HCT116 (cell line): ENCODE data around the gene TNFAIP2. TPM values are rescaled to one million over a fixed set of nuclear protein-coding genes. Genes with fewer than 3 reads are reported as not detected.

Experiments
- ATAC-seq: fragments of 200-7000 bp; cut with Tn5 transposase; 2 replicates; pipeline ENCODE4 v1.9.1; 2020; ENCODE audit warnings: mild to moderate bottlenecking, moderate library complexity
- BruUV-seq: library from RNA; stranded (reverse); fragments of 400-500 nt; replicated peaks from 2 replicates; lab custom pipeline; 2021; lab: Mats Ljungman, UMichigan
- CTCF ChIA-PET: fragments of 300-600 bp; sonication (Branson Sonifier 250); formaldehyde crosslinking; loops from one replicate; lab custom pipeline; 2021; ENCODE audit warnings: antibody characterized with exemption; lab: Charles Lee
- POLR2A ChIA-PET: fragments of 300-600, 350-600 bp; sonication (Branson Sonifier 250); formaldehyde crosslinking; loops from one replicate; lab custom pipeline; 2021; ENCODE audit warnings: antibody characterized with exemption; lab: Charles Lee
- RAD21 ChIA-PET, 2 experiments: fragments of 300-600 bp; sonication (Branson Sonifier 250); formaldehyde crosslinking; loops; one replicate each; lab custom pipeline; 2023; ENCODE audit warnings: low total read pairs in 2 of 2; ENCODE audit not compliant: uncharacterized antibody in 2 of 2, unreplicated experiment in 2 of 2, low non-redundant PET in 1 of 2; lab: Charles Lee
- DNase-seq: peaks from one replicate; pipeline ENCODE4 v3.0.0-alpha.2; 2010; ENCODE audit warnings: low read depth, low spot score
- H2AFZ ChIP-seq: fragments of 200-600 bp; shearing (Covaris generic), sonication (generic); 2 replicates; pipeline ENCODE4 v1.6.1; 2017; ENCODE audit warnings: low read depth, mixed run types, mixed read lengths, antibody characterized with exemption, low read length; ENCODE audit not compliant: poor library complexity, severe bottlenecking
- H3K27ac ChIP-seq: 2 replicates; pipeline ENCODE4 v1.5.1; 2012; ENCODE audit warnings: low read depth, low read length
- H3K27me3 ChIP-seq: fragments of 200-600 bp; sonication (generic); 2 replicates; pipeline ENCODE4 v1.6.1; 2016; ENCODE audit warnings: mixed run types, low read length, mixed read lengths; ENCODE audit not compliant: insufficient read depth
- H3K36me3 ChIP-seq, 2 experiments: fragments of 200-500 bp in 1 of 2; fragments of 200-600 bp in 1 of 2; sonication (Bioruptor generic) in 1 of 2; sonication (generic) in 1 of 2; 2 replicates each; pipeline versions ENCODE4 v1.5.1 to v1.6.1; 2014 to 2016; ENCODE audit warnings: low read length in 2 of 2, inconsistent platforms in 1 of 2, mixed read lengths in 1 of 2, mixed run types in 1 of 2; ENCODE audit not compliant: insufficient read depth in 2 of 2, control insufficient read depth in 1 of 2
- H3K4me1 ChIP-seq, 2 experiments: fragments of 200-600 bp in 1 of 2; sonication (generic) in 1 of 2; 2 replicates each; pipeline versions ENCODE4 v1.5.1 to v1.6.1; 2012 to 2017; ENCODE audit warnings: low read length in 2 of 2, inconsistent platforms in 1 of 2, mild to moderate bottlenecking in 1 of 2, mixed read lengths in 1 of 2, mixed run types in 1 of 2, moderate library complexity in 1 of 2; ENCODE audit not compliant: insufficient read depth in 2 of 2, control insufficient read depth in 1 of 2
- H3K4me2 ChIP-seq: fragments of 200-600 bp; sonication (generic); 2 replicates; pipeline ENCODE4 v1.6.1; 2017; ENCODE audit warnings: mixed run types, low read length, mixed read lengths
- H3K4me3 ChIP-seq, 2 experiments: fragments of 200-600 bp in 1 of 2; sonication (generic) in 1 of 2; replicated peaks in 1 of 2; 2 replicates each; pipeline ENCODE4 v1.5.1; 2011 to 2016; ENCODE audit warnings: low read length in 2 of 2, control low read depth in 1 of 2, low read depth in 1 of 2, mild to moderate bottlenecking in 1 of 2, mixed read lengths in 1 of 2, mixed run types in 1 of 2
- H3K79me2 ChIP-seq: fragments of 200-600 bp; sonication (generic); 2 replicates; pipeline ENCODE4 v1.6.1; 2017; ENCODE audit warnings: mild to moderate bottlenecking, mixed run types, low read length, moderate library complexity, mixed read lengths; ENCODE audit not compliant: insufficient read depth
- H3K9ac ChIP-seq: fragments of 200-600 bp; sonication (generic); 2 replicates; pipeline ENCODE4 v1.6.1; 2016; ENCODE audit warnings: low read length, mixed read lengths
- H3K9me2 ChIP-seq: fragments of 200-600 bp; sonication (generic), shearing (Covaris generic); 2 replicates; pipeline ENCODE4 v1.6.1; 2017; ENCODE audit warnings: mixed run types, mild to moderate bottlenecking, moderate library complexity; ENCODE audit not compliant: insufficient read depth
- H3K9me3 ChIP-seq, 2 experiments: fragments of 200-500 bp in 1 of 2; fragments of 200-600 bp in 1 of 2; sonication (Bioruptor generic) in 1 of 2; sonication (generic) in 1 of 2; 2 replicates each; pipeline ENCODE4 v1.6.1; 2014 to 2017; ENCODE audit warnings: low read length in 2 of 2, mixed read lengths in 2 of 2, inconsistent platforms in 1 of 2, low read depth in 1 of 2, mild to moderate bottlenecking in 1 of 2, mixed run types in 1 of 2, moderate library complexity in 1 of 2; ENCODE audit not compliant: control insufficient read depth in 1 of 2, insufficient read depth in 1 of 2
- H4K20me1 ChIP-seq: fragments of 200-600 bp; sonication (generic), shearing (Covaris generic); 2 replicates; pipeline ENCODE4 v1.6.1; 2017; ENCODE audit warnings: mixed run types, mild to moderate bottlenecking, moderate library complexity; ENCODE audit not compliant: insufficient read depth
- CEBPB ChIP-seq: IDR thresholded peaks from 2 replicates; pipeline ENCODE4 v1.6.1; 2012; ENCODE audit warnings: low read depth
- EGR1 ChIP-seq: IDR thresholded peaks from 2 replicates; pipeline ENCODE4 v1.6.1; 2012; ENCODE audit warnings: low read depth
- EZH2 ChIP-seq: fragments of 200-600 bp; sonication (generic); IDR thresholded peaks from 2 replicates; pipeline ENCODE4 v1.6.1; 2017; ENCODE audit warnings: antibody characterized with exemption, mixed run types
- FOSL1 ChIP-seq: IDR thresholded peaks from 2 replicates; pipeline ENCODE4 v1.6.1; 2012; ENCODE audit warnings: low read depth
- POLR2A ChIP-seq: IDR thresholded peaks from 2 replicates; pipeline ENCODE4 v1.7.0; 2011; ENCODE audit warnings: borderline replicate concordance; ENCODE audit not compliant: insufficient read depth, insufficient read length; ENCODE audit errors: extremely low read depth
- RAD21 ChIP-seq: IDR thresholded peaks from 2 replicates; pipeline ENCODE4 v1.6.1; 2012; ENCODE audit warnings: low read depth, mild to moderate bottlenecking
- SP1 ChIP-seq: IDR thresholded peaks from 2 replicates; pipeline ENCODE4 v1.6.1; 2012; ENCODE audit warnings: low read depth
- SRF ChIP-seq: IDR thresholded peaks from 2 replicates; pipeline ENCODE4 v1.6.1; 2012; ENCODE audit warnings: low read depth
- TCF7L2 ChIP-seq: IDR thresholded peaks from 2 replicates; pipeline ENCODE4 v1.7.0; 2011; ENCODE audit warnings: borderline replicate concordance, inconsistent platforms; ENCODE audit not compliant: insufficient read depth, insufficient read length; ENCODE audit errors: extremely low read depth
- YY1 ChIP-seq: IDR thresholded peaks from 2 replicates; pipeline ENCODE4 v1.6.1; 2011; ENCODE audit warnings: low read length, low read depth, moderate library complexity, mild to moderate bottlenecking; ENCODE audit not compliant: insufficient replicate concordance; ENCODE audit errors: extremely low read depth
- ZFX ChIP-seq: fragments of 450-650 bp; IDR thresholded peaks from 2 replicates; pipeline ENCODE4 v1.6.1; 2017
- ZNF274 ChIP-seq: fragments of 200-500 bp; sonication (Bioruptor generic); IDR thresholded peaks from 2 replicates; pipeline ENCODE4 v1.6.1; 2014; ENCODE audit warnings: mild to moderate bottlenecking, low read depth, low read length, inconsistent platforms
- intact Hi-C: fragments of 100-400 bp; cut with micrococcal nuclease; formaldehyde crosslinking; loops from 2 replicates; pipeline ENCODE4 v1.10.0; 2022
- total RNA-seq: library from RNA; stranded (reverse); gene quantifications from one replicate; pipeline ENCODE4 v1.2.1, GENCODE V29; 2021; ENCODE audit not compliant: unreplicated experiment
- TF ChIP-seq, protein P1 (sequence below), 3 experiments: fragments of 200-600 bp in 1 of 3; sonication (generic) in 1 of 3; IDR thresholded peaks in 2 of 3; conservative IDR thresholded peaks in 1 of 3; 2 replicates each; pipeline ENCODE4 v1.5.1; 2012 to 2017; ENCODE audit warnings: low read depth in 2 of 3, low read length in 2 of 3, antibody characterized with exemption in 1 of 3, borderline replicate concordance in 1 of 3, control low read depth in 1 of 3, mild to moderate bottlenecking in 1 of 3, mixed read lengths in 1 of 3, mixed run types in 1 of 3, moderate library complexity in 1 of 3; ENCODE audit not compliant: insufficient read depth in 1 of 3
- TF ChIP-seq, protein P2 (sequence below): IDR thresholded peaks from 2 replicates; pipeline ENCODE4 v1.6.1; 2012
- TF ChIP-seq, protein P3 (sequence below): IDR thresholded peaks from 2 replicates; pipeline ENCODE4 v1.6.1; 2012

TNFAIP2 gene
- total RNA-seq, 1 experiment from 2014 or later, result 74.8 TPM

DNA sequence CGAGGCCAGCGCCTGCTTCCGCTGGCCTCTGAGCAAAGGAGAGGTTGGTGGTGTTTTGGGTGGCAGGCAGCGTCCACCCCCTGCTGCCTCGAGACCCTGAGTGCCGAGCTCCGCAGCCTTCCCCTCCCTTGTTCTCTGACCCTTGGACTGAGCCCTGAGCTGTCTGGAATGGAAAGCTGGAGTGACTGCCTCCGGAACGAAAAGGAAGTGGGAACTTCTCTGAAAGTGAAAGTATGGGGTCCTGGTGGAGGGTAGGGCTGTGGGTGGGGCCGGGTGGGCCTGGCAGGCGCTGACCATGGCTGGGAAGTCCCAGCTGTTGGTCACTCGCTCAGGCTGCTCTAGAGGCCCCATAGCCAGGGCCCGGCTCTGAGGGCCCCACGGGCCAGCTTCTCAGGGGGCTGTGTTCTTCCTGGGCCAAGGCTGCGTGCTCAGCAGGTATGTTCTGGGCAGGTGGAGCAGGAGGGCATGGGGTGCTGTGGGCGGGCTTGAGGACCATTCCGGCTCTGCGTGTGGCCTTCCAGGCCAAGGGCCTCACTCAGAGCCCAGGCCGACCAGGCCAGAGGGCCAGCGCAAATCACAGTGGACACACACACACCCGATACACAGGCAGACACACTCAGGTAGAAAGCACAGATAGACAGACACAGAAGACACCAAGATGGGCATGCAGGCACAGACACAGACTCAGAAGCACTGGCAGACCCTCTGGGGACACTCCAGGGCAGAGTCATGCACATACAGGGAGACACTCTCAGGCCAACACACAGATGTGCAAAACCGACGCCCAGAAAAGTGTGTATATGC, 28.7 kb upstream of the TNFAIP2 start, which contains the start of gene EXOC3L4:
Gene EXOC3L4 (plus strand): TSS at position 320 of the 804 bp plus-strand sequence. CDS start 5,495 bp downstream, outside the sequence.
- CTCF ChIA-PET, result interaction anchor here (0.6 to 4.0 kb wide), 2 partner anchors 10 to 474 kb away, joined by 3 to 41 read pairs; no protein-coding TSS in a partner anchor
- H2AFZ ChIP-seq, result no peak within 1 kb of the TSS
- no peaks in the 10 kb centered on the region for H3K9me2 ChIP-seq
- no peaks in the 10 kb centered on the region for H3K27me3 ChIP-seq
- no peak within 1 kb of the TSS for H3K9ac ChIP-seq
- RAD21 ChIA-PET, result no interaction called here
- no peaks in the 10 kb centered on the region for H3K79me2 ChIP-seq
- H3K4me1 ChIP-seq, result peaks cover 8 to 13% of the 10 kb centered on the region in 2 experiments
- H4K20me1 ChIP-seq, result no peaks in the 10 kb centered on the region
- TF ChIP-seq, protein P1, sequence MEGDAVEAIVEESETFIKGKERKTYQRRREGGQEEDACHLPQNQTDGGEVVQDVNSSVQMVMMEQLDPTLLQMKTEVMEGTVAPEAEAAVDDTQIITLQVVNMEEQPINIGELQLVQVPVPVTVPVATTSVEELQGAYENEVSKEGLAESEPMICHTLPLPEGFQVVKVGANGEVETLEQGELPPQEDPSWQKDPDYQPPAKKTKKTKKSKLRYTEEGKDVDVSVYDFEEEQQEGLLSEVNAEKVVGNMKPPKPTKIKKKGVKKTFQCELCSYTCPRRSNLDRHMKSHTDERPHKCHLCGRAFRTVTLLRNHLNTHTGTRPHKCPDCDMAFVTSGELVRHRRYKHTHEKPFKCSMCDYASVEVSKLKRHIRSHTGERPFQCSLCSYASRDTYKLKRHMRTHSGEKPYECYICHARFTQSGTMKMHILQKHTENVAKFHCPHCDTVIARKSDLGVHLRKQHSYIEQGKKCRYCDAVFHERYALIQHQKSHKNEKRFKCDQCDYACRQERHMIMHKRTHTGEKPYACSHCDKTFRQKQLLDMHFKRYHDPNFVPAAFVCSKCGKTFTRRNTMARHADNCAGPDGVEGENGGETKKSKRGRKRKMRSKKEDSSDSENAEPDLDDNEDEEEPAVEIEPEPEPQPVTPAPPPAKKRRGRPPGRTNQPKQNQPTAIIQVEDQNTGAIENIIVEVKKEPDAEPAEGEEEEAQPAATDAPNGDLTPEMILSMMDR (IDR thresholded peaks at IDR 0.05 in 2 of 3, conservative IDR thresholded peaks at IDR 0.05 in 1 of 3; ENCODE audit: borderline replicate concordance in 1 of 3, insufficient read depth in 1 of 3, low read depth in 2 of 3, low read length in 2 of 3), result no peak
- TF ChIP-seq, protein P2, sequence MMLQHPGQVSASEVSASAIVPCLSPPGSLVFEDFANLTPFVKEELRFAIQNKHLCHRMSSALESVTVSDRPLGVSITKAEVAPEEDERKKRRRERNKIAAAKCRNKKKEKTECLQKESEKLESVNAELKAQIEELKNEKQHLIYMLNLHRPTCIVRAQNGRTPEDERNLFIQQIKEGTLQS, result no peak
- no peak for TF ChIP-seq RAD21
- TF ChIP-seq ZNF274, result no peak
- TF ChIP-seq SP1, result no peak
- no peak for TF ChIP-seq EGR1
- no peak for TF ChIP-seq ZFX
- no peak for TF ChIP-seq POLR2A
- no peak for TF ChIP-seq YY1
- no peak for TF ChIP-seq FOSL1
- TF ChIP-seq, protein P3, sequence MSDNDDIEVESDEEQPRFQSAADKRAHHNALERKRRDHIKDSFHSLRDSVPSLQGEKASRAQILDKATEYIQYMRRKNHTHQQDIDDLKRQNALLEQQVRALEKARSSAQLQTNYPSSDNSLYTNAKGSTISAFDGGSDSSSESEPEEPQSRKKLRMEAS, result no peak
- TF ChIP-seq TCF7L2, result no peak
- no peak for TF ChIP-seq EZH2
- TF ChIP-seq CEBPB, result no peak
- TF ChIP-seq SRF, result no peak
- no TSS peak for BruUV-seq
- no peak for DNase-seq
- H3K9me3 ChIP-seq, result no peaks in the 10 kb centered on the region
- no peak within 1 kb of the TSS for H3K4me3 ChIP-seq
- POLR2A ChIA-PET, result interaction anchor here (1.0 kb wide), 1 partner anchor 10 kb away, joined by 6 read pairs; no protein-coding TSS in a partner anchor
- no peak within 1 kb of the TSS for H3K27ac ChIP-seq
- H3K4me2 ChIP-seq, result no peak within 1 kb of the TSS
- no peak for ATAC-seq
- intact Hi-C loops, result no loop called here
- H3K36me3 ChIP-seq, result no peaks in the 10 kb centered on the region
